PFSK-1 (cell line): ENCODE data around the gene AHNAK2.

Source experiments
- FOXP2 ChIP-seq: optimal IDR thresholded peaks from 2 replicates; pipeline ENCODE3; 2011; ENCODE audit warnings: borderline replicate concordance, control low read depth, inconsistent platforms; ENCODE audit not compliant: insufficient read depth; ENCODE audit errors: extremely low read length, extremely low read depth
- POLR2AphosphoS5 ChIP-seq: IDR thresholded peaks from 2 replicates; pipeline ENCODE4 v1.6.1; 2012; ENCODE audit warnings: low read depth, mild to moderate bottlenecking, control low read depth, low read length, moderate library complexity
- SIN3A ChIP-seq: IDR thresholded peaks from 2 replicates; pipeline ENCODE4 v1.6.1; 2012; ENCODE audit warnings: mild to moderate bottlenecking, low read length, moderate library complexity, borderline replicate concordance; ENCODE audit not compliant: insufficient read depth
- TAF1 ChIP-seq: IDR thresholded peaks from 2 replicates; pipeline ENCODE4 v1.6.1; 2012; ENCODE audit warnings: low read length, control low read depth, borderline replicate concordance; ENCODE audit not compliant: insufficient read depth
- TF ChIP-seq, protein P1 (sequence below), 2 experiments: IDR thresholded peaks; 2 replicates each; pipeline versions ENCODE4 v1.6.1 to v1.8.0; 2011 to 2012; ENCODE audit warnings: low read depth in 2 of 2, low read length in 2 of 2, control low read depth in 1 of 2, inconsistent platforms in 1 of 2, mild to moderate bottlenecking in 1 of 2, moderate library complexity in 1 of 2; ENCODE audit not compliant: insufficient read depth in 1 of 2

DNA sequence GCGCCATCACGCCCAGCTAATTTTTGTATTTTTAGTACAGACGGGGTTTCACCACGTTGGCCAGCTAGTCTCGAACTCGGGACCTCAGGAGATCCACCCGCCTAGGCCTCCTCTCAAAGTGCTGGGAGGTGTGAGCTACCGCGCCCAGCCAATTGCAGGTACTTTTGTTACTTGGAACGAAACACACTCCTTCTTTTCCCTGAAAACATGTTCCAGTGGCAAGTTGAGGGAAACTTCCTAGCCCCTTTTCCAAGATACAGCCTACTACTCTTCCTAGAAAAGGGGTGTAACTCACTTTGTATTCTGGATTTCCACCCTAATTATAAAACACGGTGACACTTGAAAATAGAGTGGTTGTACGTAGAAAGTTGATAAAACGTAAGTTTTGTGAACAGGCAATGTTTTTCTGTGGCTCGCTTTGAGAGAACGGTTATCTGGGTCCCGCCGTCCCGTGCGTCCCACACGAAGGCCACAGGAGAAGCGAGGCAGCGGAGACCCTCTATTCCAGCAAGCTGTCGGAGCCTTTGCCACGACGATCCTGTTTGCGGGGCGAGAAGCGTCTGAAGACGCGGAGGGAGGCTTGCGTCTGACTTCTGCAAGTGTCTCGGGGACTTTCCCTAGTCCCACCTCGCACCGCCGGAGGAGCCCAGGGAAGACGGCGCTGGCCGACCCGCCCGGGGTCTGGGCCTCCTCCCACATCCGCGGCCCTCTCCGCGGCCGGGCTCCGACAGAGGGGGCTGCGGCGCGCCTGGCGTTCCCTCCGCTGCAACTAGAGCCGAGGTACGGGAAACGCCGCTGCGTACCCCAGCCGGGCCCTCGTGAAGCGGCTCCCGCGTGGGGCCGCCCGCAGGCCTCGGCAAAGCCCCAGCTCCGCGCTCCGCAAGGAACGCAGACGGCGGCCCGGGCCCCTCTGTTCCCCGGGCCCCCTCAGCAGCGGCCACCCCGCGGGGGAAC is 42.0 kb upstream of the AHNAK2 start:
- TF ChIP-seq POLR2AphosphoS5: no peak
- TF ChIP-seq SIN3A: no peak
- TF ChIP-seq, protein P1, sequence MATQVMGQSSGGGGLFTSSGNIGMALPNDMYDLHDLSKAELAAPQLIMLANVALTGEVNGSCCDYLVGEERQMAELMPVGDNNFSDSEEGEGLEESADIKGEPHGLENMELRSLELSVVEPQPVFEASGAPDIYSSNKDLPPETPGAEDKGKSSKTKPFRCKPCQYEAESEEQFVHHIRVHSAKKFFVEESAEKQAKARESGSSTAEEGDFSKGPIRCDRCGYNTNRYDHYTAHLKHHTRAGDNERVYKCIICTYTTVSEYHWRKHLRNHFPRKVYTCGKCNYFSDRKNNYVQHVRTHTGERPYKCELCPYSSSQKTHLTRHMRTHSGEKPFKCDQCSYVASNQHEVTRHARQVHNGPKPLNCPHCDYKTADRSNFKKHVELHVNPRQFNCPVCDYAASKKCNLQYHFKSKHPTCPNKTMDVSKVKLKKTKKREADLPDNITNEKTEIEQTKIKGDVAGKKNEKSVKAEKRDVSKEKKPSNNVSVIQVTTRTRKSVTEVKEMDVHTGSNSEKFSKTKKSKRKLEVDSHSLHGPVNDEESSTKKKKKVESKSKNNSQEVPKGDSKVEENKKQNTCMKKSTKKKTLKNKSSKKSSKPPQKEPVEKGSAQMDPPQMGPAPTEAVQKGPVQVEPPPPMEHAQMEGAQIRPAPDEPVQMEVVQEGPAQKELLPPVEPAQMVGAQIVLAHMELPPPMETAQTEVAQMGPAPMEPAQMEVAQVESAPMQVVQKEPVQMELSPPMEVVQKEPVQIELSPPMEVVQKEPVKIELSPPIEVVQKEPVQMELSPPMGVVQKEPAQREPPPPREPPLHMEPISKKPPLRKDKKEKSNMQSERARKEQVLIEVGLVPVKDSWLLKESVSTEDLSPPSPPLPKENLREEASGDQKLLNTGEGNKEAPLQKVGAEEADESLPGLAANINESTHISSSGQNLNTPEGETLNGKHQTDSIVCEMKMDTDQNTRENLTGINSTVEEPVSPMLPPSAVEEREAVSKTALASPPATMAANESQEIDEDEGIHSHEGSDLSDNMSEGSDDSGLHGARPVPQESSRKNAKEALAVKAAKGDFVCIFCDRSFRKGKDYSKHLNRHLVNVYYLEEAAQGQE (IDR thresholded peaks at IDR 0.05; ENCODE audit: insufficient read depth in 1 of 2, low read depth in 2 of 2, low read length in 2 of 2): no peak
- no peak for TF ChIP-seq TAF1
- no peak for TF ChIP-seq FOXP2
